ES-I3 (cell line): ENCODE measurements around the gene CALHM6.
A peak's percentile ranks its signal among the peaks of the same experiment; 100 is the strongest.
"Not testable (repeated sequence)": the region's sequence is repeated elsewhere in the genome, so short reads cannot be mapped to it uniquely, and the experiment has no call there.

Source experiments
- H3K36me3 ChIP-seq: 2 replicates; pipeline ENCODE4 v1.6.1; 2013; ENCODE audit warnings: mild to moderate bottlenecking, low read length, control low read depth, moderate library complexity; ENCODE audit not compliant: insufficient read depth
- H3K4me1 ChIP-seq: 2 replicates; pipeline ENCODE4 v1.6.1; 2013; ENCODE audit warnings: mild to moderate bottlenecking, control low read depth, low read length; ENCODE audit not compliant: insufficient read depth
- H3K9ac ChIP-seq: 2 replicates; pipeline ENCODE4 v1.6.1; 2013; ENCODE audit warnings: low read depth, mild to moderate bottlenecking, low read length, moderate library complexity
- H3K9me3 ChIP-seq: 2 replicates; pipeline ENCODE4 v1.6.1; 2013; ENCODE audit warnings: mild to moderate bottlenecking, low read length, moderate library complexity; ENCODE audit not compliant: control insufficient read depth, insufficient read depth

CALHM6 gene

GRCh38 chr6:116476002-116476678, 15.0 kb downstream of the CALHM6 start:
- no peaks in the 10 kb centered on the region for H3K36me3 ChIP-seq
- no peaks in the 10 kb centered on the region for H3K4me1 ChIP-seq
- no peak overlapping the region for H3K9ac ChIP-seq
- no peaks in the 10 kb centered on the region for H3K9me3 ChIP-seq

- no peak overlapping the region for H3K9ac ChIP-seq
- H3K9me3 ChIP-seq = no peaks in the 10 kb centered on the region
- H3K36me3 ChIP-seq = no peaks in the 10 kb centered on the region
- H3K4me1 ChIP-seq = no peaks in the 10 kb centered on the region
Measured at GRCh38 chr6:116482780-116483179, 21.6 kb downstream of the CALHM6 start.

- no peaks in the 10 kb centered on the region for H3K9me3 ChIP-seq
- H3K36me3 ChIP-seq = no peaks in the 10 kb centered on the region
- no peak overlapping the region for H3K9ac ChIP-seq
- H3K4me1 ChIP-seq = no peaks in the 10 kb centered on the region
Measured at GRCh38 chr6:116483616-116484015, 22.4 kb downstream of the CALHM6 start.

GRCh38 chr6:116485559-116486184, 24.5 kb downstream of the CALHM6 start:
- no peaks in the 10 kb centered on the region for H3K36me3 ChIP-seq
- H3K9me3 ChIP-seq = no peaks in the 10 kb centered on the region
- H3K9ac ChIP-seq = no peak overlapping the region
- H3K4me1 ChIP-seq = no peaks in the 10 kb centered on the region

GRCh38 chr6:116491610-116492330, 30.6 kb downstream of the CALHM6 start:
- H3K9ac ChIP-seq = no peak overlapping the region
- H3K9me3 ChIP-seq = no peaks in the 10 kb centered on the region
- no peaks in the 10 kb centered on the region for H3K4me1 ChIP-seq
- H3K36me3 ChIP-seq = no peaks in the 10 kb centered on the region

GRCh38 chr6:116492331-116493067, 31.3 kb downstream of the CALHM6 start:
- H3K9me3 ChIP-seq = no peaks in the 10 kb centered on the region
- no peaks in the 10 kb centered on the region for H3K4me1 ChIP-seq
- no peak overlapping the region for H3K9ac ChIP-seq
- H3K36me3 ChIP-seq = no peaks in the 10 kb centered on the region

GRCh38 chr6:116495161-116495560, 34.0 kb downstream of the CALHM6 start:
- not testable (repeated sequence) for H3K9me3 ChIP-seq

GRCh38 chr6:116497113-116497676, 36.0 kb downstream of the CALHM6 start:
- Histone ChIP-seq H3K9me3 (no peaks in the 10 kb centered on the region), H3K9ac (no peak overlapping the region), H3K4me1 (0 out of 2 replicates have a peak, but pooled peaks cover 3% of the 10 kb centered on the region), H3K36me3 (no peaks in the 10 kb centered on the region)

More at GRCh38 chr6:116495161-116495560, 34.0 kb downstream of the CALHM6 start:
- not testable (repeated sequence) for H3K4me1 ChIP-seq, H3K9ac ChIP-seq, H3K36me3 ChIP-seq

- 0 out of 2 replicates have a peak, but pooled peaks cover 3% of the 10 kb centered on the region for H3K4me1 ChIP-seq
- no peak overlapping the region for H3K9ac ChIP-seq
- no peaks in the 10 kb centered on the region for H3K9me3 ChIP-seq
- H3K36me3 ChIP-seq = no peaks in the 10 kb centered on the region
Measured at GRCh38 chr6:116500969-116501433, 39.8 kb downstream of the CALHM6 start.

GRCh38 chr6:116507324-116507723, 46.1 kb downstream of the CALHM6 start:
- Histone ChIP-seq H3K36me3 (no peaks in the 10 kb centered on the region), H3K9me3 (no peaks in the 10 kb centered on the region), H3K4me1 (peaks cover 8% of the 10 kb centered on the region; the same call in 1 of the 2 replicates), H3K9ac (no peak overlapping the region)

- Histone ChIP-seq H3K9ac (no peak overlapping the region), H3K36me3 (no peaks in the 10 kb centered on the region), H3K4me1 (peaks cover 8% of the 10 kb centered on the region; the same call in 1 of the 2 replicates), H3K9me3 (no peaks in the 10 kb centered on the region)
Measured at GRCh38 chr6:116508527-116508926, 47.4 kb downstream of the CALHM6 start.

- Histone ChIP-seq H3K36me3 (no peaks in the 10 kb centered on the region), H3K9ac (peak within 1 kb of the TSS; percentile 37), H3K9me3 (no peaks in the 10 kb centered on the region), H3K4me1 (peaks cover 8% of the 10 kb centered on the region; the same call in 1 of the 2 replicates)
Measured at GRCh38 chr6:116511424-116512110, 50.4 kb downstream of the CALHM6 start, which contains the start of gene CALHM5. Gene CALHM5 (plus strand): TSS chr6:116511639. CDS start chr6:116511697, 58 bp downstream.

- Histone ChIP-seq H3K9me3 (no peaks in the 10 kb centered on the region), H3K9ac (peak overlapping the region; percentile 37), H3K4me1 (peaks cover 8% of the 10 kb centered on the region; the same call in 1 of the 2 replicates), H3K36me3 (no peaks in the 10 kb centered on the region)
Measured at GRCh38 chr6:116512111-116512559, 51.0 kb downstream of the CALHM6 start.
